HL-60 (cell line): Measurements from ENCODE around the gene DOK6.

Source experiments
- DNase-seq, 2 experiments: peaks; one replicate each; pipeline ENCODE4 v3.0.0-alpha.2; 2010 to 2020; ENCODE audit warnings: low read depth in 1 of 2, low spot score in 1 of 2
- H3K27ac ChIP-seq: fragments of 250-450 bp; sonication (Bioruptor Pico); replicated peaks from 2 replicates; pipeline ENCODE4 v1.5.1; 2020; ENCODE audit warnings: mild to moderate bottlenecking, moderate library complexity
- H3K27me3 ChIP-seq: fragments of 250-450 bp; sonication (Bioruptor Pico); 2 replicates; pipeline ENCODE4 v1.5.1; 2021; ENCODE audit warnings: mild to moderate bottlenecking, moderate library complexity; ENCODE audit not compliant: insufficient read depth, poor library complexity, severe bottlenecking
- H3K4me3 ChIP-seq: replicated peaks from 2 replicates; pipeline ENCODE4 v1.5.1; 2011; ENCODE audit warnings: mild to moderate bottlenecking, control low read depth, low read length; ENCODE audit not compliant: insufficient read depth
- CTCF ChIP-seq: IDR thresholded peaks from one replicate; pipeline ENCODE4 v1.5.1; 2011; ENCODE audit warnings: low read length, control low read depth, inconsistent platforms; ENCODE audit not compliant: insufficient read depth
- GABPA ChIP-seq: IDR thresholded peaks from 2 replicates; pipeline ENCODE4 v1.6.1; 2012; ENCODE audit warnings: low read depth
- POLR2AphosphoS5 ChIP-seq: IDR thresholded peaks from 2 replicates; pipeline ENCODE4 v1.6.1; 2012; ENCODE audit warnings: low read depth
- REST ChIP-seq: IDR thresholded peaks from 2 replicates; pipeline ENCODE4 v1.6.1; 2012; ENCODE audit warnings: low read depth; ENCODE audit not compliant: insufficient replicate concordance
- SPI1 ChIP-seq: IDR thresholded peaks from 2 replicates; pipeline ENCODE4 v1.6.1; 2012; ENCODE audit warnings: low read depth, mild to moderate bottlenecking, borderline replicate concordance

The DOK6 gene

GRCh38 chr18:69617888-69618287 is 217.2 kb downstream of the DOK6 start:
- no peak for DNase-seq
- H3K27me3 ChIP-seq: no peaks in the 10 kb centered on the region
- H3K4me3 ChIP-seq: no peak overlapping the region
- no peak for TF ChIP-seq SPI1
- no peak for TF ChIP-seq REST
- no peak for TF ChIP-seq GABPA
- H3K27ac ChIP-seq: no peak overlapping the region

GRCh38 chr18:69622184-69622583 is 221.5 kb downstream of the DOK6 start:
- Histone ChIP-seq H3K27me3 (no peaks in the 10 kb centered on the region), H3K4me3 (no peak overlapping the region), H3K27ac (no peak overlapping the region)
- TF ChIP-seq GABPA: no peak
- no peak for DNase-seq

GRCh38 chr18:69622961-69623360 is 222.3 kb downstream of the DOK6 start:
- TF ChIP-seq CTCF (no peak), POLR2AphosphoS5 (no peak)
- Histone ChIP-seq H3K4me3 (no peak overlapping the region), H3K27ac (no peak overlapping the region), H3K27me3 (no peaks in the 10 kb centered on the region)
- no peak for DNase-seq

GRCh38 chr18:69626171-69626570 is 225.5 kb downstream of the DOK6 start:
- no peak for DNase-seq
- H3K27me3 ChIP-seq: no peaks in the 10 kb centered on the region
- H3K27ac ChIP-seq: no peak overlapping the region
- H3K4me3 ChIP-seq: no peak overlapping the region
- TF ChIP-seq CTCF: no peak
- no peak for TF ChIP-seq POLR2AphosphoS5
- no peak for TF ChIP-seq REST
- no peak for TF ChIP-seq SPI1
- TF ChIP-seq GABPA: no peak

GRCh38 chr18:69626643-69627242 is 226.1 kb downstream of the DOK6 start:
- no peaks in the 10 kb centered on the region for H3K27me3 ChIP-seq
- no peak overlapping the region for H3K4me3 ChIP-seq
- TF ChIP-seq GABPA (no peak), POLR2AphosphoS5 (no peak), REST (no peak), CTCF (no peak), SPI1 (no peak)
- no peak overlapping the region for H3K27ac ChIP-seq
- DNase-seq: no peak
